ENCODE measurements around the gene ZSCAN29.
A peak's percentile ranks its signal among the peaks of the same experiment; 100 is the strongest.

The ZSCAN29 gene

DNA sequence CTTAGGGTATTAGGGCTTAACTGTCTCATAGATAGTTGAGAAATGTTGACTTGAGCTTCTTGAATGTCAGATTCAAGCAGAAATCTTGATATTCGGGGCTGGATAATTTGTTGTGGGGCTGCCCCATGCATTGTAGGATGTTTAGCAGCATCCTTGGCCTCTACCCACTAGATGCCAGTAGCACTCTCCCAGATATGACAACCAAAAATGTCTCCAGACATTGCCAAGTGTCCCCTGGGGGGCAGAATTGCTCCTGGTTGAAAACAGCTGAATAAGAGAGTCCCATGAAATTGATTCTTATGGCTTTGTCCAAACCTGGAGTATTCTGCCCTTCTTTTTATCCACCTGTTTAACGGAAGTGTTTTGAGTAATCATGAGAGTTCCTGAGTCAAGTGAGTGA lies 24.5 kb downstream of the ZSCAN29 start:
- no peak for DNase-seq

DNA sequence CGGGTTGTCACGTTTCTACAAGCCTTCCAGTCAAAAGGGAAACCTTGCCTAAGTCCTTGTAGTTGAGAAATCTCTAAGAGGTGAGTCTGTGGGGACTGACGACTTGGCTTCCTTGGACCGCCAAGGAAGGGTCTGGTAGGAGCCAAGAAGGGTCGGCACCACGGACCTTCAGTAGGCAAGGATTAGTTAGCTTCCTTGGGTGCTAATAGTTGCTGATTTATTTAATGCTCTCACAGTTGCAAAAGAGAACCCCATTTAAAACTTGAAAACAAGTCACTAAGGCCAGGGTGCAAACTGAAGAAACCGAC lies 40.1 kb downstream of the ZSCAN29 start:
- DNase-seq: no peak

DNA sequence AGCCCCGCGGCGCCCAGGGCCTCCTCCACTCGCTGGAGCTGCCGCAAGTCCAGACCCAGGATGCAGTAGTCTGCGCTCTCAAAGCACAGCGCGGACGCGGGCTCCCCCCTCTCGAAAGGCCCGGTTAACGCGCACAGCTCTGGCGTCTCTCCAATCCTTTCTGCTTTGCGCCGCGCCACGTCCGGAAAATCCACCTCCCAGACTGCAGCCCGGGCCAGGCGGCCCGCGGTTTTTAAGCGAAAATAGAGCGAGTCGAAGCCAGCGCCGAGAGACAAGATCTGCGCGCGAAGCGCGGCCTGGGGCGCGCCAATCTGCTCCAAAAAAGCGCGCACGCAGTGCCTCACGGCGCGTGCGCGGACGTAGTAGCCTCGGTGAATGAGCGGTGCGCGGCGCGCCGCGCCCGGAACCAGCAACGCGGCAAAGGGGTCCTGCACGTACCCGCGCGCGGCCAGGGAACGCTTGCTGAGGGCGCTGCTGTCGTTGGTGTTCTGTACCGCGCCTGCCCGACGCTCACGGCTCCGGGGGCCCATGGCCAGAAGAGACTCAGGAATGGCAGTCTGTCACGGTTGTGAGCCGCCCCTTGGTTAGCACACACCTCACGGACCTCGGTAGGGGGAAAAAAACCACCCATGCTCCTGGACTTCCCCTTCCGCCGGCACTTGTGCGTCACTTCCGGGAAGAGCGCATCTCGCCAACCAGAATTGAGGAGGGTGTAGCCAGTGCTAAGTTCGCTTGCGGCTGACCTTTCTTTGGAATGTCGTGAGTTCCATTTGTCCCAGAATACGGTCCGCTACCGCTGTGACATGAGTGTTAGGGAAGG lies 40.7 kb downstream of the ZSCAN29 start, which contains the start of gene LCMT2:
TSS of gene LCMT2 (minus strand) at position 614 of the 820 bp plus-strand sequence. CDS start at position 530, 84 bp downstream.
- peak; percentile 96 for DNase-seq

DNA sequence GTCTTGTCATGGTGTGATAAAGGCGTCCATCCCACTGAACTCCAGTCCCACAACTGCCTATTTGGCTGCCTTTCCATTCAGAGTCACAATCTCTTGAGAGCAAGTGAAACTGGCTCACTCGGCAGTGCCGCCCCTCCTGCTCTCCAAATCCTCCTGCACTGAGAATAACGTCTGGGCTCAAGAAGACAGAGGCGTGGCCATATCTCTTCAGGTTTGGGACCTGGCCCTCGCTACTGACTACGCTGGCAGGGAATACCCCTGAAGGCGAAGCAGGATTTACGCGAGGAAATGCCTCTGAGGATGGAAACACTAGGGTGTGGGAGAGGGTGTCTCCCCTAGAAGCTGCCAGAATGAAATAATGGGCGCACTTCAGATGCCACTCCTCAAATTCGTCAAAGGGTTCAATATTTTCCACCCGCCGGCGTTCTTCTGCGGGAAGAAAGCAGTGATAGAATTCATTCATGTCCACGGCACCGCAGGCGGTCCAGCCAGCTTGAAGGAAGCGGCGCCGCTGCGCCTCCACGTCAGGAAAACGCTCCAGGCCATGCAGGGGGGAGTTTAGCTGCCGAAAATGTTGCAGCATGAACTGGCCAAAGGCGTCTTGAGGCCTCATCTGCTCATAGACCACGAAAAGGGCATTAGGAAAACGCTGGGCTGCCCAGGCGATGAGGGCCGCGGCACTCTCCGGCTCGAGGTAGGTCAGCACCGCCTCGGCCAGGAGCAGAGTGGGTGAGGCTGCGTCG lies 41.5 kb downstream of the ZSCAN29 start:
- peak; percentile 61 for DNase-seq

DNA sequence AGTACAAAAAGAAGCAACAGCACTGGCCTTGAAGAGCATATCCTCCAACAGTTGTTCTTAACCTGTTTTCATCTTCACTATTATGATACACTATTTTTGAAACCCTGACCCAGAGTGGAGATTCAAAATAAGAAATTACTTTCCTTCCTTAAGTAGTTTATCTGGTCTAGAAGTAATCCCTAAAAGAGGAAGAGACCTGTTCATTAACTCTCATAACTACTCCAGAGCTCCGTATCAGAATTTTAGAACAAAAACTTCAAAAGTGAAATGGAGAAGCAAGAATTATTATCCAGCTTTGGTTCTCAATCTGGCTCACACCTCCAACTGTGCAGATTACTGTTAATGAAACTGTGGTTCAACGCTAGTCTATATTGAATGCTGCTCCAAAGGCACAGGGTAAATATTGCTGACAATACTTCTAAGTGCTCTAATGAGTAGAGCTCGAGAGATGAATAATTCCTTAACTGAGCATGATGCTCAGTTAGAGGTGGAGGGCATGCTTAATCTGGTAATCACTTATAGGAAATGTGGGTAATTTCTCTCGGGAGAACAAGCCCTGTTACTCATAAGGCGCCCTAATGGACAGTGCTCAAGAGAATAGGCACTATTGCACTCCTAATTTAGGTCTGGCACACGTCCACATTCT lies 45.7 kb downstream of the ZSCAN29 start:
- DNase-seq: no peak

DNA sequence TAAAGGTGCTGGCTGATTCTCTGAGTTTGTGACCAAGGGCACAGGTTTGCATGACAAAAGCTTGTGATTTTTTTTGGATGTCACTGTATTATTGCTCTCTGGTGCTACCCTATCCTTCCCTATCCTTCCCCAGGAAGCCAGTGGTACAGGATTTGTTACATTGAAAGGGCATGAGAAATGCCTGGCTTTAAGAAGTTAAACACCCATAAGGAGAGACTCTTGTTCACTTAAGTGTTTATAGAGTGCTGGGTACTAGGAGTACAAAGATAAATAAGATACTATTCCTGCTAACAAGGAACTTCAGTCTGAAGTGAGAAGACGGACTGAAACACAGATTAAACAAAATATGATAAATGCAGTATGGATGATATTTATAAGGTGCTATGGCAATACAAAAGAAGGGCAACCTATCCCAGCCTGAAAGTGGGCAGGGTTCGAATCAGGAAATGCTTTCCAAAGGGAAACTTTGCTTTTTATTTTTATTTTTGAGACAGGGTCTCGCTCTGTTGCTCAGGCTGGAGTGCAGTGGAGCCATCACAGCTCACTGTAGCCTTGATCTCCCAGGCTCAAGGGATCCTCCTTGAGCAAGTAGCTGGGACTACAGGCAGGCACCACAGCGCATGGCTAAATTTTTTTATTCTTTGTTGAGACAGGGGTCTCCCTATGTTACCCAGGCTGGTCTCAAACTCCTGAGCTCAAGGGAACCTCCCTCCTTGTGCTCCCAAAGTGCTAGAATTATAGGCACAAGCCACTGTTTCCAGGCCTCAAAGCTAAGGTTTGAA lies 51.7 kb downstream of the ZSCAN29 start:
- no peak for DNase-seq

DNA sequence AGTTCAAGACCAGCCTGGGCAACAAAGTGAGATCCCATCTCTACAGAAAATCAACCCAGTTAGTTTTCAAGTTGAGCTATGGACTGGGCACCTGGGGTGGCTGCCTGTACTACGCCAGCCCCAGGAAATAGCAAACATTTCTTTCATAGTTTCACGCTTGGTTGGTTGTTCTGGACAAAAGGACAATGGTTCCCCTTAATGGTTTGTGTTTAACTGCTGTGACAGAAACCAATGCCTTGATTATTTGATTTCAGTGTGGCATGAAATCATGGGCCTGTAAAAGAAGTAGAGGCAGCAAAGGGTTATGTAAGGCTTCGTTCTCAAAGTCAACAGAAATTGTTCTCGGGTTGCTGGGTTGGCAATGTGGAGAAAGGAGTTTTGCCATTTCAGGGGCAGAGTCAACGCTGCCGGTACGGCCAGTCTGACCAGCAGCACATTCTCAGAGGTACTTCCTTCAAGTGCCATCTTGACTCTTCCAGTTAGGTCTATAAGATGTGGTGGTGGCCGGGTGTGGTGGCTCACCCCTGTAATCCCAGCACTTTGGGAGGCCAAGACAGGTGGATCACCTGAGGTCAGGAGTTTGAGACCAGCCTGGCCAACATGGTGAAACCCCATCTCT lies 53.2 kb downstream of the ZSCAN29 start:
- DNase-seq: no peak

DNA sequence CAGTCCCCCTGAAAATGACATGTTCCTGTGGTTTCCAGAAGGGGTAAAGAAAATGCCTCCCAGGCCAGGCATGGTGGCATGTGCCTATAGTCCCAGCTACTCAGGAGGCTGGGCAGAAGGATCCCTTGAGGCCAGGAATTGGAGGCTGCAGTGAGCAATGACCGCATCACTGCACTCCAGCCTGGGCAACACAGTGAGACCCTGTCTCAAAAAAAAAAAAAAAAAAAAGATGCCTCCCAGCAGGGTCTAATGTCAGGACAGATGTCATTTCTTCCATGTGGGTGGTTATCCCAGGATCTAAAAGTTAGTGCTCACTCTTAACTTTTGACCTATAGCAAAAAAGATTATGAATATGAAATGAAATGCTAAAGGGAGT lies 53.9 kb downstream of the ZSCAN29 start:
- DNase-seq: no peak

DNA sequence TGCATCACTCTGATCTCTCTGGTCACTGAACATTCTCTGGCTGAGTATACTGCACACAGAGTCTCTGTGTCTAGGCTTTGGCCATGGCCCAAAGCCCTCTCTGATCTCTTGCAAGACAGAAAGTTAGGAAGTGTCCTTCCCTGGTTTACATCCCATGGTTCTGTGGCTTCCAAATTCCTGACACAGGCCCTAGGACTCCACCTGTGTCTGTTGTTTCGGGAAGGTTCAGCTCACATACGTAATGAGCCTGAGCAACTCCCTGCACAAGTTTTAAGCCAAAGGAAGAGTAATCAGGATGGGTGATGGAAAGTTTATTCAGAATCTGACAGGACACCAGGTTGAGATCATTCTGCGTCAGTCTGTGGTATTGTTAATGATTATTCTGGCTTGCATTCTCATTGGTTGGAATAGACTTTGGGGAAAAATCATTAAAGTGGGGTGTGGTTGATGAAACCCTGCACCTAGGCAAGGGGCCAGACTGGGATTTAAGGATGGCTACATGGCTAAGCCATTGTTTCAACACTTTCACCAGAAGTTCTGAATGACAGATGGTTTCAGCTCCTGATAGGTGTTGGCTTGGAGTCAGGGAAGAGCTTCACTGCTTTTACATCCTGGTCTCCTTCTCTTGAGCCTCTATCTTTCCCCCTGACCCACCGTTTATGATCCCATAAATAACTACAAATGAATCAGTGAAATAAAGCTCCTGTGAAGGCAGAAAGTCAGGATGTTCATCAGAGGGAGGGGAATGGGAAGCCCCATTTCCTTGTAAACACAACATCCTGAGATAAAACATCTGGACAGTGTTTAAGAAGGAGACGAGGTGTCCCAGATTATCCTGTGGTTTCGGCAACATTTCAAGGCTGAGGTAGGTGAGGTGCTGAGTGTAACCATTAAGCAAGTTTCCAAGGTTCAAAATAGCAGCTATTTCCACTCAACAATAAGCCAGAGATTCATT lies 54.5 kb downstream of the ZSCAN29 start:
- DNase-seq: no peak

DNA sequence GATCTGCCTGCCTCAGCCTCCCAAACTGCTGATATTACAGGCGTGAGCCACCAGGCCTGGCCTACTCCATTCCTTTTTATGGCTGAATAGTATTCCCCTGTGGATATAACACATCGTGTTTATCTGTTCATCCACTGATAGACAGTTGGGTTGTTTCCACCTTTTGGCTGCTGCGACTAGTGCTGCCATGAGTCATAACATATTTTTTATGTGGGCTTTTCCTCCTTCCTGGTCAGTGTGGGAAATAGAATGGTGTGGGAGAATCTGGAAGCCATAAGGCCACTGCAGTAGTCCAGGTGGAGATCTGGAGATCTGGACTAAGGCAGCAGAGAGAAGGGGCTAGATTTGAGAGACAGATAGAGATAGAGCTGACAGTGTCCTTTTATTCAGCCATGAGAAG lies 56.7 kb downstream of the ZSCAN29 start:
- DNase-seq: no peak

DNA sequence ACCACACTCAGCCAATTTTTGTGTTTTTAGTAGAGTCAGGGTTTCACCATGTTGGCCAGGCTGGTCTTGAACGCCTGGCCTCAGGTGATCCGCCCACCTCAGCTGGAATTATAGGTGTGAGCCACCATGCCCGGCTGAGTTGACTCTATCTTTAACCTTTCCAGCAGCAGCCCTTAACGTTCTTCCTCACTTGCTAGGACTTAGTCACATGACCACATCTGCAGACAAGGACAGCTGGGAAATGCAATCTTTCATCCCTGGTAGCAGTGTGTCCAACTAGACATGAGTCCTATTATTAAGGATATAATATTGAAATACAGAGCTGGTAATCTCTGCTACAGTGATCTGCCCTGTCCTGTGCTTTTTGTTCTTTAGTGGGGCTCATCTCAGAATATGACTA lies 58.5 kb downstream of the ZSCAN29 start:
- DNase-seq: no peak
